NCI-H526 treated with DMSO at 0.1 percent for 48 hours (cell line): ENCODE measurements around the gene MTCH2.

Experiments used
- DNase-seq: peaks from one replicate; lab custom pipeline; 2025; lab: John Stamatoyannopoulos, UW

Gene MTCH2

GRCh38 chr11:47589977-47590861, 52.1 kb downstream of the MTCH2 start:
- no peak for DNase-seq

GRCh38 chr11:47589584-47589976, 52.8 kb downstream of the MTCH2 start:
- no peak for DNase-seq

GRCh38 chr11:47589118-47589517, 53.2 kb downstream of the MTCH2 start:
- DNase-seq: no peak

- no peak for DNase-seq
Measured at GRCh38 chr11:47587723-47588326, 54.5 kb downstream of the MTCH2 start.

- no peak for DNase-seq
Measured at GRCh38 chr11:47587039-47587716, 55.2 kb downstream of the MTCH2 start.

- no peak for DNase-seq
Measured at GRCh38 chr11:47586098-47586855, 56.1 kb downstream of the MTCH2 start, which contains the start of gene FAM180B. Gene FAM180B, plus strand, starts transcription at chr11:47586678. Its CDS starts 91 bp downstream, at chr11:47586769.

- no peak for DNase-seq
Measured at GRCh38 chr11:47583844-47584243, 58.5 kb downstream of the MTCH2 start.

GRCh38 chr11:47578524-47579494, 63.5 kb downstream of the MTCH2 start, which contains the start of the genes KBTBD4 and NDUFS3:
Gene KBTBD4, minus strand, starts transcription at chr11:47578970. Its CDS starts 19 bp downstream, at chr11:47578951.
Gene NDUFS3, plus strand, starts transcription at chr11:47579074. Its CDS starts 18 bp downstream, at chr11:47579092.
- peak; percentile 95 for DNase-seq

GRCh38 chr11:47577460-47578041, 64.8 kb downstream of the MTCH2 start:
- DNase-seq: no peak

- DNase-seq: no peak
Measured at GRCh38 chr11:47573321-47573720, 69.0 kb downstream of the MTCH2 start.

GRCh38 chr11:47572715-47573255, 69.6 kb downstream of the MTCH2 start:
- no peak for DNase-seq

GRCh38 chr11:47571895-47572294, 70.5 kb downstream of the MTCH2 start:
- no peak for DNase-seq

- no peak for DNase-seq
Measured at GRCh38 chr11:47571357-47571729, 71.0 kb downstream of the MTCH2 start.

GRCh38 chr11:47570651-47571356, 71.6 kb downstream of the MTCH2 start:
- DNase-seq: no peak

GRCh38 chr11:47569646-47570045, 72.7 kb downstream of the MTCH2 start:
- DNase-seq: no peak
